Measurements from ENCODE around the gene INTS11.
A peak's percentile ranks its signal among the peaks of the same experiment; 100 is the strongest.

Gene INTS11

DNA sequence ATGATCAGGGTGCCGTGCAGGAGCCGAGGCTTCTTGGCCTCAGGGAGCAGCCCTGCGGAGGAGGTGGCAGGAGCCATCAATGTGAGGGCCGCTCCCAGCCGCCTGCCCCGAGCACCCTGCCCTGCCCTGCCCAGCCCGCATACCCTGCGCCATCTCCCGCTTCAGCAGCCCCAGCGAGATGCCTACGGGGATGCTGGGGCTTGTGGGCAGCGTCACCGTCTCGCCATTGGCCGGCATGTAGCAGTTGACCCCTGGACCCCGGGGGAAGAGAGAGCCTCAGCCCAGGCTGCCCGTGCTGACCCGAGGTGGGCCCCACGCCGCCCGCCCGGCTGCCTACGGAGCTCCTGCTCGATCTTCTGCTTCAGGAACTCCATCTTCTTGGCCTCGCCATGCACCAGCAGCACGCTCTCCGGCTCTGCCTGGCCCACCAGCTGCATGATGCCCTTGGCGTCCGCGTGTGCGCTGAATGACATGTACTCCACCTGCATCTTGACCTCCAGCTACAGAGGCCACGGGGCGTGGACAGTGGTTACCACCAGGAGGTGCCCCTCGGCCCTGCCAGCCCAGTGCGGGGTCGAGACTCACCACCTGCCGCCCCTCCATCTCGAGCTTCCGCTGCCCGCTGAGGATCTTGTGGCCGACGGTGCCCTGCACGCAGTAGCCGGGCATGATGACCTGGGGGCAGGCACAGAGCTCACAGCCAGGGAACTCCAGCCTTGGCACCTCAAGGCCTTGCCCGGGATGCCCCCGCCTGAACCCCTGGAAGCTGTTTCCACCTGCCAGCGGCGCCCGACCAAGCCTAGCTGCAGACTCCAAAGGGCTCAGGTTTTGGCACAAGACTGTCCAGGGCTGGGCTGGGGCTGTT, 11.8 kb downstream of the INTS11 start:
- DNase-seq (ENCODE audit: low spot score), result no peak

GRCh38 chr1:1311107-1312104, 13.1 kb downstream of the INTS11 start:
- no peak for DNase-seq (ENCODE audit: low spot score)

DNA sequence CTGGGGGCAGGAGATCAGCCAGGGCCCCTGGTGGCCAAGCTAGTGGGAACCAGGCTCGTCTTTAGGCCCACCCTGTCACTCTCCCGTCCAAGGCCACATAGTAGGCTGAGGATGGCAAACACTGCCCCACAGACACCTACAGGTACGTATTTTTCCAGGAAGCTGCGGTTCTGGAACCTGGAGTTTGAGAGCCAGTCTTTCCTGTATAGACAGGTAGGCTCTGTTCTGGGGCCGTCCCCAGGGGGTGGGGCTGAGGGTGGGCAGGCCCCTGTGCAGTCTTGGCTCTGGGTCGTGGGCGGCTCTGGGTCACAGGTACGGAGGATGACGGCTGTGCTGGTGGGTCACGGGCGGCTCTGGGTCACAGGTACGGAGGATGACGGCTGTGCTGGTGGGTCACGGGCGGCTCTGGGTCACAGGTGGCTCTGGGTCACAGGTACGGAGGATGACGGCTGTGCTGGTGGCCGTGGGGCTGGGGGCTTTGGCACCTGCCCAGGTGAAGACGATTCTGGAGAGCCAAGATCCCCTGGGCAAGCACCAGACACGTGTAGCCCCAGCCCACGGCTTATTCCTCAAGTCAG, 13.9 kb downstream of the INTS11 start:
- DNase-seq (ENCODE audit: low spot score), result no peak

DNA sequence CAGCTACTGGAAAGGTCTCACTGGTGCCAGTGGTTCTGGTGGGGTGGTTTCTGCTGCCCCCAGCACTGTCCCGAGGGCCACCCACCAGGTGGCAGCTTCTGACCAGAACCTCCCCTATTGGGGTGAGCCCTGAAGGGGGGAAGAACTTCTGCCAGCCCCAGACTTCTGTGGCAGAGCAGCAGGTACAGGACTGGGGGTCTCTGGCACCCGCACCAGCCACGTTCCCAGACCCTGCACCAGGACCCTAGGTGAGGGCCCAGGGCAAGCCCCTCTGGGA, 14.4 kb downstream of the INTS11 start:
- no peak for DNase-seq (ENCODE audit: low spot score)

GRCh38 chr1:1309251-1310108, 15.0 kb downstream of the INTS11 start:
- DNase-seq (ENCODE audit: low spot score), result no peak

DNA sequence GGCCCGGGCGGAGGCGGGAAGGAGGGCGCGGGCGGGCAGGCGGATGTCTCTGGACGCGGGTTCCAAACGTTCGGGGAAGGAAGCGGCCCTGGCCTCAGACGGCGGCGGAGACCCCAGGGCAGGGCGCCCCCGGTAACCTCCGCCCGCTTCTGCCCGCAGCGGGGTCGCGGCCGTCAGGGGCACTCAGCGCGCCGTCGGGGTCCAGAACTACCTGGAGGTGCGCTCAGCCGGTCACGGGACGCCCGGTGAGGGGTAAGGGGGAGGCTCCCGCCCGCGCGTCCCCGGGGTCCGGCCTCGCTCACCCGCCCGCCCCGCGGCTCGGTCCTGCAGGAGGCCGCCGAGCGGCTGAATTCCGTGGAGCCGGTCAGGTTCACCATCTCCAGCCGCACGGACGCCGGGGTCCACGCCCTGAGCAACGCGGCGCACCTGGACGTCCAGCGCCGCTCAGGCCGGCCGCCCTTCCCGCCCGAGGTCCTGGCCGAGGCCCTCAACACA, 15.7 kb downstream of the INTS11 start:
- DNase-seq (ENCODE audit: low spot score), result no peak

DNA sequence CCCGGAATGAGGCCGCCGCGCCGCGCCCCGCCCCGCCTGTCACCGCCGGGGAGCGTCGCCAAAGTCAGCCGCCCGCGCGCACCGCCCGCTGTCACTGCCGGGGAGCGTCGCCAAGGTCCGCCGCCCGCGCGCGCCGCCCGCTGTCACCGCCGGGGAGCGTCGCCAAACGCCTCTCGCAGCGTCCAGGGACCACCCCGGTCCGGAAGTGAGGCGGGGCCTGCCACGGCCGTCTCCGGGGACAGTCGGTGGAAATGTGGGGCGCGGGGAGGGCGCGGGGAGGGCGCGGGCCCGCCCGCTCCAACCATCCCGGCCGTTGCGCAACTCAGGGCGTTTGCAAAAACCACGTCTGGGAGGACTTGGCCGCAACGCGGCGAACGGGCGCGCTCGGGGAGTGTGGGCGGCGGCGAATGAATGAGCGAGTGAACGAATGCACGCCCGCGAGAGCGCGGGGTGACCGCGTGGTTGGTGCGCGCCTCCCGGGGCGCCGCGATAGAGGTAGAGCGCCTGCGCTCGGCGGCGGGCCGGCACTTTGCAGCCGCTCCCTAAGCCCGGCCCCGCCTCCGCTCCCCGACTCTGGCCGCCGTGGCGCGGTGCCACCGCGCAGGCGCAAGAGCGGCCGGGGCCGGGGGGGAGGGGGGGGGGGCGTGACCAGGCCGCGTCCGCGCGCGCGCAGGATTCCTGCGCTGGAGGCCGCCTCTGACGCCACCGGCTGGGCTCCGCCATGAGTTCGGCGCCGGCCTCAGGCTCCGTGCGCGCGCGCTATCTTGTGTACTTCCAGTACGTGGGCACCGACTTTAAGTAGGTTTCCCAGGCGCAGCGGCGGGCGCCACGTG, 16.3 kb downstream of the INTS11 start, which contains the start of the genes ACAP3 and PUSL1:
ACAP3 (minus strand) TSS at position 8 of the 833 bp plus-strand sequence. CDS start 115 bp downstream, outside the sequence.
PUSL1 (plus strand) TSS at position 675 of the 833 bp plus-strand sequence; CDS start at position 722, 47 bp downstream.
- DNase-seq (ENCODE audit: low spot score), result peak; percentile 93

- no peak for DNase-seq (ENCODE audit: low spot score)
Measured at GRCh38 chr1:1307261-1307922, 17.1 kb downstream of the INTS11 start.

DNA sequence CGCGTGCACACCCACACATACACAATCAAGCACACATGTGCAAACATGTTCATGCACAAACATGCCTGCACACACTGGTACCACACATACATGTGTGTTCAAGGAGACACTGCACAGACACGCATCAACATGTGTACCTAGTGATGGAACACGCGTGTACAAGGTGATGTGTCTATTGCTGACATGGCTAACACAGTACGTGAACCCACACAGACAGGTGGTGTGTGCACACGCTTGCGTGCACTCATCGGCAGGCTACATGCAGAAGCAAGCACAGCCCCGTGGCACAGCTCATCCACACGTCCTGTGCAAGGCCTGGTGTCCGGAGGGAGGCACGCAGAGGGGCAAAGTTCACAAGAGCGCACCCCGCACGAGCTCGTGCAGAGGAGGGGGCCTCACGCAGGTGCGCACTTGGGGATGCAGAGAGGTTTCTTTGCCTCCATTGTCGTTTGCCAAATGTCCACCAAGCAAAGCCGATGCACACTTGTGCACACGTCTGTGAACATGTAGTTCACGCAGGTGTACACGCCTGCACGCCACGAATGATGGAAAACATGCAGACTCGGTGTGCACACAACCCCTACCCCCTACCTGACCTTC, 17.7 kb downstream of the INTS11 start:
- DNase-seq (ENCODE audit: low spot score), result no peak

DNA sequence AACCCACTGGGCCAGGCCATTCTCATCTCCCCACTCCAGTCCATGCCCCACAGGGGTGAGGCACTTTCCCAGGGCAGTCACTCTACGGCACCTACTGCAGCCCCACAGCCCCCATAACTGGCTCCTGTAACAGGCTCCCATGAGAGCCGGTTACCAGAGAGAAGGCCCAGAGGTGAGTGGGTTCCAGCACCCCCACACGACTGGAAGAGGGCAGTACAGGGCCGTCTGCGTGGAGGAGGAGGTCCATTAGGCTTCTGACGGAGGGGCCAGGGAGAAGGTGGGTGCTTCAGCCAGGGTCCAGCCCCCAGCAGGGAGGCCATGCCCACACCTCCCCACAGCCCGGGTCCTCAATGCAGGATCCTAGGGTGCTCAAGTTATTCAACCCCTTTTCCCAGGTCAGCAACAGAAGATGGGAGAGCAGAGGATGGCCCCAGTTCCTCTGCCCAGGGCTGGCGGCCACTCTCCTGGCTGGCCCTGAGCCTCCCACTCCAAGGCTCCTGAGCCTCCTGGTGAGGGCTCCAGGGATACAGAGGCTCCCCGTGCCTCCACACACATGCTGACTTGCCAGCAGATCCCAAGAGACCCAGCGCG, 18.3 kb downstream of the INTS11 start:
- DNase-seq (ENCODE audit: low spot score), result no peak

- DNase-seq (ENCODE audit: low spot score), result peak; percentile 68
Measured at GRCh38 chr1:1305300-1306069, 19.0 kb downstream of the INTS11 start.

DNA sequence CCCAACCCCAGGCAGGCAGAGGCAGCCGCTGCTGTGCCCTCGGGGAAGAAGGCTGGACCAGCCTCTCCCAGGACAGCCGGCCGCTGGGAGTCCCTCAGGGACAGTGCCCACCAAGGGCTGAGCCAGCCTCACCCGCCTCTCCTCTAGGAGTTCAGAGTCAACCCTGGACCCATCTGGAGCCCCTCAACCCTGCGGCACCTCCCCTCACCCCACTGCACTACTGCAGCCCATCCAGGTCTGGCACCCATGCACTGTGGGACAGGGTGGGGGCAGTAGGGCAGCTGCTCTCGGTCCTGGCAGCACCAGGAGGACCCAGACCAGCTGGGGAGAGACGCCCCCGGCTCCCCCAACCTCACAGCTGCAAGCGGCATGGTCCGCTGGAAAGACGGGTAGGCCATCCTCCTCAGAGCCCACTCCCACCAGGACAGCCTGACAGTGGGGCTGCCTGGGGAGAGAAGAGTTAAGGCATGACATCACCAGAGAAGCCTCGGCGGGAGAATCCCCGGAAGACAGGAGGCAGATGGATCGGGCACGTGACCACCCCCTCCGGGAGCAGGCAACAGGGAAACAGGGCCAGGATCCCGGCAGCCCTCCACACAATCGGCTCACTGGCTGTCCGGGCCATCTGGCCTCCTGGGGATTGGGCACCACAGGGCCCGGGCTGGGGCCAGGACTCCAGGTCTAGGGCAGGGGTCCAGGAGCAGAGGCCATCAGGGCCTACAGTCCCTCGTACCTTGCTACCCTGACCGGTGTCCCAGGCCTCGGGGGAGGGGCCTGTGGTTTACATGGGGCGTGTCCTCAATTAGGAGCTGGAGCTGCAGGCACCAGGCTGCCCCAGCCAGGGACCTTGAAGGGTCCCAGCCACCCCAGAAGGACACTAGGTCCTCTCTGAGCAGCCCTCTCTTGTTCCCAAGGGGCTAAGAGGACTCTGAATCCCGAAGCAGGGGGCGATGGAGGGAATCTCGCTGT, 19.8 kb downstream of the INTS11 start:
- DNase-seq (ENCODE audit: low spot score), result peak; percentile 68

- DNase-seq (ENCODE audit: low spot score), result no peak
Measured at GRCh38 chr1:1303736-1304135, 20.7 kb downstream of the INTS11 start.

DNA sequence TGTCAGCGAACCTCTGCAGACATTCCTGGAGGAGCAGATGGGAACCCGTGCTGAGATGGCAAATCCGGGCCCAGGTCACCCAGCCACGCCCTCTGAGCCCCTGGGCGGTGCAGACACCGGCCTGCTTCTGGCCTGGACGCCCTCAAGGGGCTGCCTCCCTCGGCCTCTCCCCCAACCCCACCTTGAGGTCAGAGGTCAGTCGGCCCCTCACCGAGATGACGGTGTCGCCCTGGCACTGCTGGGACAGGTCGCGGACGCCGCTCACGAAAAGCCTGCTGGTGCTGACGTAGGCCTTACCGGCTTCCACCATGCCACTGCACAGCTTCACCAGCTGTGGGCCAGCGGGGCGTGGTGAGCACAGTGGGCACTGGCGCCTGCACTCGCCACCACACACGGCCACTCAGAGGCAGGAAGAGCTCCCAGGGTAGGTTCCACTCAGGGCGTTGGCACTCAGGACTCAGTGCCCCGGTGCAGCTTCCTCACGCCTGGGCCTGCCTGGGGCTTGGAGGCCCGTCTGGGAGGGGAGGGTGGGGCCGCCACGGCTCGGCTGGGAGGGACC, 21.4 kb downstream of the INTS11 start:
- no peak for DNase-seq (ENCODE audit: low spot score)

DNA sequence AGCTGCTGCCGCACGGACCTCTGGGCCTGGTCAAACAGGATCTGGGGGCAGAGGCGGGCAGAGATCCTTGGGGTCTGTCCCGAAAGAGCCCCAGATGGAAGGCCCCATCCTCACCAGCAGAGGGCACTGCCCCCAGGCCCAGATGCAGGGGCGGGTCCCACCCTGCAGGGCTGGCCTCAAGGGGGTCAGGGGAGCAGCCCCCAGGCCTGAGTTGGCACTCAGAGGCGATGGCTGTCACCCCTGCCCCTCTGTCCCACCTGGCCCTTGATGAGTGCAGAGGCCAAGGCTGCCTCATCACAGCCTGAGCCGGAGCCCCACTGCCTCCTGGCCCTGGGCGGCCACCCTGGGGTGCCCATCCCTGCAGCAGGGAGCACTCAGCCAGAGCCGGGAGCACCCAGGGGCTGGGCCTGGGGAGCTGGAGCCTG, 22.4 kb downstream of the INTS11 start:
- no peak for DNase-seq (ENCODE audit: low spot score)

GRCh38 chr1:1300352-1300739, 24.1 kb downstream of the INTS11 start:
- no peak for DNase-seq (ENCODE audit: low spot score)

Measured in RKO (cell line).